GM21423 (cell line): ENCODE results near the gene TSHR.
"Not testable (repeated sequence)": the region's sequence is repeated elsewhere in the genome, so short reads cannot be mapped to it uniquely, and the experiment has no call there.

Experiments
- ATAC-seq: cut with Tn5 transposase; IDR thresholded peaks from one replicate; pipeline ENCODE4 v1.9.1; 2021; ENCODE audit warnings: mild to moderate bottlenecking, moderate library complexity; ENCODE audit not compliant: unreplicated experiment

TSHR gene

GRCh38 chr14:80988735-80989429, 33.5 kb downstream of the TSHR start:
- ATAC-seq = peak; percentile 57

- ATAC-seq = no peak
Observed at GRCh38 chr14:80992580-80992979, 37.2 kb downstream of the TSHR start.

- peak; percentile 74 for ATAC-seq
Observed at GRCh38 chr14:80996049-80996901, 40.9 kb downstream of the TSHR start.

GRCh38 chr14:81001447-81001846, 46.0 kb downstream of the TSHR start:
- ATAC-seq = no peak

GRCh38 chr14:81004575-81004974, 49.2 kb downstream of the TSHR start:
- ATAC-seq = no peak

- ATAC-seq = no peak
Observed at GRCh38 chr14:81005540-81006228, 50.3 kb downstream of the TSHR start.

- no peak for ATAC-seq
Observed at GRCh38 chr14:81006266-81006665, 50.8 kb downstream of the TSHR start.

GRCh38 chr14:81007131-81007530, 51.7 kb downstream of the TSHR start:
- no peak for ATAC-seq

GRCh38 chr14:81009346-81009745, 53.9 kb downstream of the TSHR start:
- no peak for ATAC-seq

GRCh38 chr14:81018251-81018650, 62.8 kb downstream of the TSHR start:
- no peak for ATAC-seq

- no peak for ATAC-seq
Observed at GRCh38 chr14:81018684-81019083, 63.3 kb downstream of the TSHR start.

GRCh38 chr14:81019113-81019512, 63.7 kb downstream of the TSHR start:
- not testable (repeated sequence) for ATAC-seq

- no peak for ATAC-seq
Observed at GRCh38 chr14:81023095-81023710, 67.8 kb downstream of the TSHR start.

- ATAC-seq = no peak
Observed at GRCh38 chr14:81028461-81028860, 73.0 kb downstream of the TSHR start.

GRCh38 chr14:81031488-81031887, 76.1 kb downstream of the TSHR start:
- no peak for ATAC-seq

- ATAC-seq = no peak
Observed at GRCh38 chr14:81033698-81034240, 78.3 kb downstream of the TSHR start.

- no peak for ATAC-seq
Observed at GRCh38 chr14:81042438-81042837, 87.0 kb downstream of the TSHR start.

GRCh38 chr14:81051547-81051946, 96.1 kb downstream of the TSHR start:
- no peak for ATAC-seq

GRCh38 chr14:81054057-81054456, 98.6 kb downstream of the TSHR start:
- not testable (repeated sequence) for ATAC-seq

- ATAC-seq = no peak
Observed at GRCh38 chr14:81055971-81056370, 100.5 kb downstream of the TSHR start.

GRCh38 chr14:81062380-81062779, 107.0 kb downstream of the TSHR start:
- no peak for ATAC-seq
